ENCODE measurements around the gene DAGLA. TPM values are rescaled to one million over a fixed set of nuclear protein-coding genes. Genes with fewer than 3 reads are reported as not detected.
A peak's percentile ranks its signal among the peaks of the same experiment; 100 is the strongest.

The DAGLA gene
- total RNA-seq, 1 experiment from 2014 or later = not detected

GRCh38 chr11:61793829-61794204, 113.6 kb downstream of the DAGLA start:
- Histone ChIP-seq H3K9me3 (ENCODE audit: low read length) (no peaks in the 10 kb centered on the region), H3K9ac (ENCODE audit: low read length) (peak overlapping the region; percentile 94), H3K4me2 (ENCODE audit: low read depth, low read length, poor library complexity, severe bottlenecking) (peak overlapping the region; percentile 98), H3K9me2 (replicated peaks; ENCODE audit: insufficient read depth, low read length) (no peaks in the 10 kb centered on the region), H3K36me3 (ENCODE audit: insufficient read depth, low read length) (peaks cover 33% of the 10 kb centered on the region), H3K4me3 (ENCODE audit: low read length) (peak overlapping the region; percentile 90), H4K20me1 (ENCODE audit: insufficient read depth, low read depth, low read length) (peaks cover 7% of the 10 kb centered on the region; the same call in 1 of the 2 replicates), H2AFZ (ENCODE audit: low read length) (no peak overlapping the region), H3K27me3 (ENCODE audit: low read length) (no peaks in the 10 kb centered on the region), H3K27ac (ENCODE audit: low read length) (peak overlapping the region; percentile 80), H3K4me1 (ENCODE audit: low read length) (peaks cover 27% of the 10 kb centered on the region), H3K79me2 (ENCODE audit: low read length) (peaks cover 77% of the 10 kb centered on the region)
- no peak for DNase-seq

DNA sequence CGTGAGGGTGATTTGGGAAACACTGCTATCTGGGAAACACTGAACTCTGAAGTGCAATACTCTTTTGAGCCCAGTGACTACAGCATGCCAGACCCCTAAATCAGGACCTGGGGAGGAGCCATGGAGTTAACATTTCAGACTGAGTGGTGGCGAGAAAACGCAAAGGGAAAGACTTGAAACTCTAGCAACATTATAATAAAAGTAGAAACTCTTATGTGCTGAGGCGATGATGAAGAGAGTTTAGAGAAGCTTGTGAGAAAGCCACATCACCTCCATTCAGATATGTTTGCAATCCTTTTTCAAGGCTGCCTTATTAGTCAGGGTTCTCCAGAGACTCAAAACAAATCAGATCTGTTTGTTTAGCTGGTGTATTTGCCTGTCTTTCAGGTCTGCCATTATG, 114.4 kb downstream of the DAGLA start:
- H3K79me2 ChIP-seq (ENCODE audit: low read length) = peaks cover 77% of the 10 kb centered on the region
- H3K4me2 ChIP-seq (ENCODE audit: low read depth, low read length, poor library complexity, severe bottlenecking) = peak overlapping the region; percentile 98
- H3K27me3 ChIP-seq (ENCODE audit: low read length) = no peaks in the 10 kb centered on the region
- no peak overlapping the region for H2AFZ ChIP-seq (ENCODE audit: low read length)
- H3K36me3 ChIP-seq (ENCODE audit: insufficient read depth, low read length) = peaks cover 33% of the 10 kb centered on the region
- peak overlapping the region; percentile 25 for H3K9ac ChIP-seq (ENCODE audit: low read length)
- H3K9me2 ChIP-seq (replicated peaks; ENCODE audit: insufficient read depth, low read length) = no peaks in the 10 kb centered on the region
- peaks cover 7% of the 10 kb centered on the region; the same call in 1 of the 2 replicates for H4K20me1 ChIP-seq (ENCODE audit: insufficient read depth, low read depth, low read length)
- no peak overlapping the region for H3K4me3 ChIP-seq (ENCODE audit: low read length)
- peaks cover 27% of the 10 kb centered on the region for H3K4me1 ChIP-seq (ENCODE audit: low read length)
- no peaks in the 10 kb centered on the region for H3K9me3 ChIP-seq (ENCODE audit: low read length)
- DNase-seq = no peak
- no peak overlapping the region for H3K27ac ChIP-seq (ENCODE audit: low read length)

DNA sequence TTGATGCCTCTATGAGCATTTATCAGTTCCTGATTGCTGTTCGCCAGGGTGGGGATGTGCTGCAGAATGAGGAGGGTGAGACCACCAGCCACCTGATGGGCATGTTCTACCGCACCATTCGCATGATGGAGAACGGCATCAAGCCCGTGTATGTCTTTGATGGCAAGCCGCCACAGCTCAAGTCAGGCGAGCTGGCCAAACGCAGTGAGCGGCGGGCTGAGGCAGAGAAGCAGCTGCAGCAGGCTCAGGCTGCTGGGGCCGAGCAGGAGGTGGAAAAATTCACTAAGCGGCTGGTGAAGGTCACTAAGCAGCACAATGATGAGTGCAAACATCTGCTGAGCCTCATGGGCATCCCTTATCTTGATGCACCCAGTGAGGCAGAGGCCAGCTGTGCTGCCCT, 115.3 kb downstream of the DAGLA start:
- Histone ChIP-seq H3K9ac (ENCODE audit: low read length) (no peak overlapping the region), H3K79me2 (ENCODE audit: low read length) (peaks cover 73% of the 10 kb centered on the region), H3K9me2 (replicated peaks; ENCODE audit: insufficient read depth, low read length) (no peaks in the 10 kb centered on the region), H3K36me3 (ENCODE audit: insufficient read depth, low read length) (peaks cover 25% of the 10 kb centered on the region), H2AFZ (ENCODE audit: low read length) (no peak overlapping the region), H3K4me1 (ENCODE audit: low read length) (peaks cover 27% of the 10 kb centered on the region), H3K4me3 (ENCODE audit: low read length) (no peak overlapping the region), H3K27me3 (ENCODE audit: low read length) (no peaks in the 10 kb centered on the region), H3K4me2 (ENCODE audit: low read depth, low read length, poor library complexity, severe bottlenecking) (no peak overlapping the region), H3K9me3 (ENCODE audit: low read length) (no peaks in the 10 kb centered on the region), H4K20me1 (ENCODE audit: insufficient read depth, low read depth, low read length) (peaks cover 7% of the 10 kb centered on the region; the same call in 1 of the 2 replicates), H3K27ac (ENCODE audit: low read length) (no peak overlapping the region)
- no peak for DNase-seq

- H2AFZ ChIP-seq (ENCODE audit: low read length) = no peak overlapping the region
- H3K4me3 ChIP-seq (ENCODE audit: low read length) = no peak overlapping the region
- H3K79me2 ChIP-seq (ENCODE audit: low read length) = peaks cover 68% of the 10 kb centered on the region
- peaks cover 27% of the 10 kb centered on the region for H3K36me3 ChIP-seq (ENCODE audit: insufficient read depth, low read length)
- no peak for DNase-seq
- H3K27ac ChIP-seq (ENCODE audit: low read length) = no peak overlapping the region
- H3K9me2 ChIP-seq (replicated peaks; ENCODE audit: insufficient read depth, low read length) = no peaks in the 10 kb centered on the region
- H3K4me1 ChIP-seq (ENCODE audit: low read length) = peaks cover 27% of the 10 kb centered on the region
- H3K27me3 ChIP-seq (ENCODE audit: low read length) = no peaks in the 10 kb centered on the region
- peaks cover 7% of the 10 kb centered on the region; the same call in 1 of the 2 replicates for H4K20me1 ChIP-seq (ENCODE audit: insufficient read depth, low read depth, low read length)
- H3K4me2 ChIP-seq (ENCODE audit: low read depth, low read length, poor library complexity, severe bottlenecking) = no peak overlapping the region
- H3K9me3 ChIP-seq (ENCODE audit: low read length) = no peaks in the 10 kb centered on the region
- no peak overlapping the region for H3K9ac ChIP-seq (ENCODE audit: low read length)
Measured at GRCh38 chr11:61795876-61796526, 115.8 kb downstream of the DAGLA start.

Other genes with a start within 250 kb of the DAGLA start
- gene LRRC10B, start 171.6 kb upstream of the DAGLA start, total RNA-seq (2014; rRNA removed; shearing (Covaris generic); ENCODE audit: low replicate concordance) = 1.0 TPM in 1 of 2 replicates, not detected in the other
- gene SYT7, start 99.3 kb upstream of the DAGLA start, total RNA-seq (2014; rRNA removed; shearing (Covaris generic); ENCODE audit: low replicate concordance) = not detected in 2 replicates
- gene MYRF, start 72.2 kb downstream of the DAGLA start, total RNA-seq (2014; rRNA removed; shearing (Covaris generic); ENCODE audit: low replicate concordance) = 0.32 TPM in 1 of 2 replicates, not detected in the other
- 81.3 and 303 TPM in 2 replicates for gene TMEM258, start 112.2 kb downstream of the DAGLA start, total RNA-seq (2014; rRNA removed; shearing (Covaris generic); ENCODE audit: low replicate concordance)
- 18.0 and 32.4 TPM in 2 replicates for gene FEN1, start 112.5 kb downstream of the DAGLA start, total RNA-seq (2014; rRNA removed; shearing (Covaris generic); ENCODE audit: low replicate concordance)
- gene FADS1, start 136.6 kb downstream of the DAGLA start, total RNA-seq (2014; rRNA removed; shearing (Covaris generic); ENCODE audit: low replicate concordance) = 80.3 and 99.6 TPM in 2 replicates
- 74.0 and 75.7 TPM in 2 replicates for gene FADS2, start 147.9 kb downstream of the DAGLA start, total RNA-seq (2014; rRNA removed; shearing (Covaris generic); ENCODE audit: low replicate concordance)
- 39.5 and 70.4 TPM in 2 replicates for gene FADS3, start 211.2 kb downstream of the DAGLA start, total RNA-seq (2014; rRNA removed; shearing (Covaris generic); ENCODE audit: low replicate concordance)
- gene RAB3IL1, start 237.2 kb downstream of the DAGLA start, total RNA-seq (2014; rRNA removed; shearing (Covaris generic); ENCODE audit: low replicate concordance) = not detected in 2 replicates